GM10847 (cell line): Measurements from ENCODE around the gene CTSD.

Experiments
- POLR2A ChIP-seq: IDR thresholded peaks from 2 replicates; pipeline ENCODE4 v1.6.1; 2011; ENCODE audit not compliant: insufficient read length; ENCODE audit errors: extremely low read depth

The CTSD gene

DNA sequence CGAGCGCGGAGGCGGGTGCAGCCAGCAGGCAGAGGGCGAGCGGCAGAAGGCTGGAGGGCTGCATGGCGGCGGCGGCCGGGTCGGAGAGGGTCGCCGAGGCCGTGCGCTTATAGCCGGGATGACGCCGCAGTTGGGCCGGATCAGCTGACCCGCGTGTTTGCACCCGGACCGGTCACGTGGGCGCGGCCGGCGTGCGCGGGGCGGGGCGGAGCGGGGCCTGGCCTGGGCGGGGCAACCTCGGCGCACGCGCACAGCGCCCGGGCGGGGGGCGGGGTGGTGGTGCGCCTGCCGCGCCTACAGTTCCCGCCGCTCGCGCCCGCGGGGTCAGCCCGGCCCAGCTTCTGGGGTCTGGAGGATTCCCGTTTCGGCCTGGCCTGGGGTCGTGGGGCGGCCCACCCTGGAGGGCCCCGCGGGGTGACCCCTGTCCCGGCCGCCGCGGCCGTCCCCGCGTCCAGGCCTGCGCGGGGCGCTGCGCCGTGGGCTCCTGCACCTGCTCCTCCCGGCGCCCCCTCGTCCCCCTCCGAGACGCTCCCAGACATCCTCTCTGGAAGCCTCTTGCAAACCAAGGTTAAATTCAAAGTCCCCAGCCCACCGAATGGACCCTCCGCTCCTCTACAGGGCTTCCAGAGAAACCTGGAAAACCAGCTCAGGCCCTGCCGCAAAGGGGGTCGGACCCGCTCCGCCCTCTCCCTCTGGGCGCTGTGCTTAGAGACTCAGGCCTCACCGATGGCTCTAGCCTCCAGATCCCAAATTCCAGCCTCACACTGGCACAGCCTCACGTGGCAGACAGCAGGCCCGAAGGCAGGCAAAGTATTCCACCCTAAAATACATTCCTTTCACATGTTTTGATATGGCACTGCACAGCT is at the start of gene CTSD:
TSS of gene CTSD (minus strand) at position 132 of the 866 bp plus-strand sequence. CDS start at position 64, 68 bp downstream.
- TF ChIP-seq POLR2A: peak; percentile 42

DNA sequence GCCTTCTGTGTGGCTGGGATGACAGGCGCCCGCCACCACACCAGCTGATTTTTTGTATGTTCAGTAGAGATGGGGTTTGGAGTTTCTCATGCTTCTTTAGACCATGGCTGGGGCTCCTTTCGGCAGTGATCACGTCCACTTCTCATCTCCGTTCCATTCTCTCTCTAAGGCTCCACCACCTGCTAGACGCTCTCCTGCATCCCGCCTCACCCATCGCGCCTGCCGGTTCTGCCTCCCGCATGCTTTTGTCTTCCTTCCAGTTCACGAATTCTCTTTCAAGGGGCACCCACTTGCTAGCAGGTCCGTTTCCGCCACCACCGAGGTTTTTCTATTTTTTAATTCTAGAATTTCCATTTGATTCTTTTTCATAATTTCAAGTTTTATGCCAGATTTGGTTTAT is 49.1 kb upstream of the CTSD start:
- no peak for TF ChIP-seq POLR2A

GRCh38 chr11:1812274-1812673 is 48.5 kb upstream of the CTSD start:
- no peak for TF ChIP-seq POLR2A

DNA sequence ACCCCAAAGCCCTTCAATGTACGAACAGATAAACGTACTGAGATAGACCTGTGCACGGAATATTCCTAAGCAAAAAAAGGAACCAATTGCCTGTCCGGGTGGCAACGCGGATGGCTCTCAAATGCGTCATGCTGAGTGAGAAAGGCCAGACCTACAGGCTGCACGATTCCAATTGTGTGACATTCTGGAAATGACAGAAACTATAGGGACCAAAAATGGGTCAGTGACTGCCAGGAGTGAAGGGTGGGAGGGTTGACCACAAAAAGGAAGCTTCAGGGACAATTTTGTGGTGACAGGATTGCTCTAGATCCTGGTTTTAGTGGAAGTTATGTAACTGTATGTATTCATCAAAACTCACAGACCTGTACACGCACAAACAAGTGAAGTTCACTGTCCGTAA is 47.0 kb upstream of the CTSD start:
- TF ChIP-seq POLR2A: no peak

DNA sequence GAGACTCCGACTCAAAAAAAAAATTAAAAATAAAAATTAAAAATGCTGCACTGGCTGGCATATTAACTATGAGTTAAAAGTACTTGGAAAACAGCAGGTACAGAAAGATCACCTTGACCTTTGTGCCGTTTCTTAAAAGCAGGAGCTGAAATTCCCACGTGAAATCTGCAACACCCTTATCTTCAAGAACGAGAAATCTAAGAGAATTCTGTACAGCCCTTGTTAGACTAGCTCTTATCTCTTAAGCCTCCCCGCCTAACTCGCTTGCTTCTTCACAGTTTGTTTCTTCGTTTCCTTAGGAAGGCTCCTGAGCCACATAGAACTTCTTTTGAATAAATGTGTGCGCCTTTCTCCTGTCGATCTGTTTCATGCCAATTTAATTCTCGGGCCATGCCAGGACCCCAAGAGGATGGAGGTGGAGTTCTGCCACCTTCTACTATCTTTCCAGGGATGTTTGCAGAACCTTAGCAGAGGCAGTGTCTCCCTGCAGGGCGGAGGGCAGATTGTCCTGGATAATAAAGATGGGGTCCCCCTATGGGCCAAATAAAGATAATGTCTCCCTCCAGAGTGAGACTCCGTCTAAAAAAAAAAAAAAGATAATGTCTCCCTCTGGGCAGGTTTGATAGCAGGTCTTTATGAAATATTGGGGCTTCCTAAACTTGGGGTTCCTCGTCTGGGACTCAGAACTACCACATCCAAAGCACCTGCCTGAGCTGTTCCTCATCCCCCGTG is 43.7 kb upstream of the CTSD start:
- no peak for TF ChIP-seq POLR2A

DNA sequence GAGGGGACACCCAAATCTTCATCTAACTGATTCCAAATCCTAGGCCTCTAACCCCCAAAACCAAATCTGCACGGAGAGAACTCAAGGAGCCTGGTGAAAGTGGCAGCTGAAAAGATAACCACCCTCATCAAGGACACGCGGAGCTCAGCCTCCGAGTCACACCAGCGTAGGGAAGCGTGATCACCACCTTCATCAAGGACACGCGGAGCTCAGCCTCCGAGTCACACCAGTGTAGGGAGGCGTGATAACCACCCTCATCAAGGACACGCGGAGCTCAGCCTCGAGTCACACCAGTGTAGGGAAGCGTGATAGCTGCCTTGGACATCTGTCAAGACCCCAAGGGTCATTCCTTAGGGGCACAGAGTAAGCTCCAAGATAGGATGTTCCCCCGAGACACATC is 41.8 kb upstream of the CTSD start:
- TF ChIP-seq POLR2A: no peak

- TF ChIP-seq POLR2A: no peak
Measured at GRCh38 chr11:1803246-1803645, 39.5 kb upstream of the CTSD start.

DNA sequence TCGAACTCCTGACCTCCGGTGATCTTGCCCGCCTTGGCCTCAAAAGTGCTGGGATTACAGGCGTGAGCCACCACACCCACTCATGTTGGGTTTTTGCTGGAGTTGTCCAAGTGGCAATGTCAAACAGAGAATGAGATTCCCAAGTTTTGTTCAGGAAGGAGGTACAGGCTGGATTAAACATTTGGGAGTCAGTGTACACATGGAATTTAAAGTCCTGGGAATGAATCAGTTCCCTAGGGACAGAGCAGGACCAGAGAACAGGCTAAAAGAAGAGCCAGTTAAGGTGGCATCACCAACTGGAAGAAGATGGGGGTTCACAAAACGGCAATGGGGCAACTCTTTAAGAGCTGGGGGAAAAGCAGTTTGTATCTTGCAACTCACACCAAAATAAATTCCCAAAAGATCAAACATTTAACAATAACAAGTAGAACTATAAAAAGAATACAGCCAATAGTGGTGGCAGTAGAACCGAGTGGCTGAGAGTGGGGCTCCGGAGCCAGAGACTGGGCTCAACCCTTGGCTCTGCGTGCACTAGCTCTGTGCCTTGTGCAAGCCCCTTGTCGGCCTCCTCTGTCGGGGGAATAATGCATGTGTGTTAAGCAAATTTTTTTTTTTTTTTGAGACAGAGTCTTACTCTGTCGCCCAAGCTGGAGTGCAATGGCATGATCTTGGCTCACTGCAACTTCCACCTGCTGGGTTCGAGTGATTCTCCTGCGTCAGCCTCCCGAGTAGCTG is 33.8 kb upstream of the CTSD start:
- TF ChIP-seq POLR2A: no peak

DNA sequence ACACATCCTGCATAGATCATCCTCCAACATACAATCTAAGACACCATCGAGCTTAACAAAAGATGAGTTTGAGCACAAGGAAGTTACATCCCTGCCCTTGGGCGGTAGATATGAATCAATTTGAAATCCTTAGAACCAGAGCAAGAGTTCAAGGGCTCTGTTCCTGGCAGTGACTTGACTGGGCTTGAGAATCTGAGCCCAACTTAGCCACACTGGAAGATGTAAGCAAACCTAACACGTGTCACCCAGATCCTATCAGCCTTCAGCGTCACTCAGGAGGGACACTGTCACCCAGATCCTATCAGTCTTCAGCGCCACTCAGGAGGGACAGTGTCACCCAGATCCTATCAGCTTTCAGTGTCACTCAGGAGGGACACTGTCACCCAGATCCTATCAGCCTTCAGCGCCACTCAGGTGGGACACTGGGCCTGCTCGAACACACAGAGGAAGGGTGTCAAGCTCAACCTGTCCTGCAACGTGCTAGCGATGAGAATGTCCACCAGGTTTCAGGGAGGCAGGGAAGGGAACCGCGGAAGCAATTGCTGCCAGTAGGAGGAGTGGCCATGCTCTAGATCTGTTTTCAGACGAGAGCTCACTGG is 32.8 kb upstream of the CTSD start:
- no peak for TF ChIP-seq POLR2A

DNA sequence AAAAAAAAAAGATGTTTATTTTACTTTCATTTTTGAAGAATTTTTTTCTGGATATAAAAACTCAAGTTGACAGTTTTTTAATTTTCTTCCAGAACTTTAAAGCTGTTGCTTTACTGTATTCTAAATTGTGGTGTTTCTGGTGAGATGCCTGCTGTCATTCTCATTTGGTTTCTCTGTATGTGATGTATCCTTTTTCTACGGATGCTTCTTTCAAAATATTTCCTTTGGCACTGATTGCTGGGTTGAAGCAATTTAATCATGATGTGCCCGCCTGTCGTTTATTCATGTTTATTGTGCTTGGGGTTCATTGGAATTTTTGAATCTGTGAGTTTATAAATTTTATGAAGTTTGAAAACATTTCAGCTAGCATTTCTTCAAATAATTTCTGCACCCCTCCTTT is 29.4 kb upstream of the CTSD start:
- TF ChIP-seq POLR2A: no peak

GRCh38 chr11:1792461-1792860 is 28.7 kb upstream of the CTSD start:
- TF ChIP-seq POLR2A: no peak

DNA sequence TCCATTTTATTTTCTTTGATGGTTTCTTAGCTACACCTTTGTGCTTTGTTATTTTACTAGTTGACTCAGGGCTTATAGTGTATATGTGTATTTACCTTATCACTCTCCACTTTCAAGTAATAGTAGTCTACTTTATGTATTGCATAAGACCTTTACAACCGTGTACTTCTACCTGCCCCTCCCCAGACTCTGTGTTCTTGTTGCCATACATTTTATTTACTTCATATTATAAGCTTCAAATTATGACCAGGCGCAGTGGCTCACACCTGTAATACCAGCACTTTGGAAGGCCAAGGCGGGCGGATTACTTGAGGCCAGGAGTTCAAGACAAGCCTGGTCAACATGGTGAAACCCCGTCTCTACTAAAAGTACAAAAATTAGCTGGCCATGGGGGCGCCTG is 28.2 kb upstream of the CTSD start:
- no peak for TF ChIP-seq POLR2A

DNA sequence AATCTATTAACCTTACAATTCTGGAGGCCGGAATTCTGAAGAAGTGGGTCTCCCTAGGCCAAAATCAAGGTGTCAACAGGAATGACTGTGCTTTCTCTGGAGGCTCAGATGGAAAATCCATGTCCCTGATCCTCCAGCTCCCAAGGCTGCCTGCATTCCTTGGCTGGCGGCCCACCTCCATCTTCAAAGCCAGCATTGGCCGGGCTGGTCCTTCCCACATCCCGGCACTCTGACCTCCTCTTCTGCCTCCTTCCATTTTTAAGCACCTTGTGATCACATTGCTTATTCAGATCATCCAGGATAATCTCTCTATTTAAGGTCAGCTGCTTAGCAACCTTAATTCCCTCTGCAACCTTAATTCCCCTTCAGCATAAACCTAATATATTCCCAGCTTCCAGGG is 22.7 kb upstream of the CTSD start:
- no peak for TF ChIP-seq POLR2A

DNA sequence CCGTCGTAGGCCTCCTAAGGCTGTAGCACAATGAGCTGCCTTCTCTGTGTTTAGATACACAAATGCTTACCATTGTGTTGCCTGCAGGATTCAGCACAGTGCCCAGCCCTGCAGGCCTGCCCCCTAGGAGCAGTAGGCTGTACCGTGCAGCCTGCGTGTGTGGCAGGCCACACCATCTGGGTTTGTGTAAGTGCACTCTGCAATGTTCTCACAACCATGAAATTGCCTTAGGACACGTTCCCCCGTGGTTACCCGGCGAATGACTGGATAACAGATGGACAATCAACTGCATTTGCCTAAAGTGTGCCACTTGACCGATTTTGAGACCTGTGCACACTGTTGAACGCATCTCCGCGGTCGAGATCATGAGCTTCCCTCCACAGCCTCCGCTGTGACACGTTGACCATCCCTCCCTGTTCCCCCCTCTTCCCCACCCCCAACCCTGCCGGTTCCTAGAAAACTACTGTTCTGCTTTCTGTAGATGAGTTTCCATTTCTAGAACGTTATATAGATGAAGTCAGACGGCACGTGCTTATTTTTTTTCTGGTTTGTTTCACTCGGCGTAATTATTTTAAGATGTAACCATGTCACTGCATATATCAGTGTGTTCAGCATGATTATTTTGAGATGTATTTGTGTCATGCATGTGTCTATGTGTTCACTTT is 22.2 kb upstream of the CTSD start:
- TF ChIP-seq POLR2A: no peak
